Naive B cell (primary cell): ENCODE results near the gene FURIN. TPM values are rescaled to one million over a fixed set of nuclear protein-coding genes. Genes with fewer than 3 reads are reported as not detected.
"Not testable (repeated sequence)": the region's sequence is repeated elsewhere in the genome, so short reads cannot be mapped to it uniquely, and the experiment has no call there.

Experiments used
- ATAC-seq, 2 donors: fragments of 150-1000 bp; cut with Tn5 transposase; 2 replicates each; pipeline ENCODE4 v1.10.0; 2021; ENCODE audit warnings: low read depth in 2 of 2, mild to moderate bottlenecking in 2 of 2, moderate library complexity in 2 of 2
- DNase-seq: peaks from one replicate; pipeline ENCODE4 v3.0.0; 2022
- H3K27ac Mint-ChIP-seq, 6 donors: one replicate each; pipeline ENCODE4 v1.8.0; 2020 to 2022; ENCODE audit warnings: mild to moderate bottlenecking in 6 of 6, mixed read lengths in 6 of 6, moderate library complexity in 5 of 6, inconsistent platforms in 2 of 6
- H3K27me3 Mint-ChIP-seq, 3 donors: one replicate each; pipeline ENCODE4 v1.8.0; 2021 to 2022; ENCODE audit warnings: mixed read lengths in 3 of 3, mild to moderate bottlenecking in 1 of 3
- H3K36me3 Mint-ChIP-seq, 2 donors: one replicate each; pipeline ENCODE4 v1.8.0; 2020 to 2022; ENCODE audit warnings: mixed read lengths in 2 of 2, inconsistent platforms in 1 of 2, mild to moderate bottlenecking in 1 of 2
- H3K4me1 Mint-ChIP-seq, 3 donors: one replicate each; pipeline ENCODE4 v1.8.0; 2020 to 2022; ENCODE audit warnings: mixed read lengths in 3 of 3, inconsistent platforms in 1 of 3, mild to moderate bottlenecking in 1 of 3, moderate library complexity in 1 of 3
- H3K4me3 Mint-ChIP-seq, 8 donors: one replicate each; pipeline ENCODE4 v1.8.0; 2020 to 2022; ENCODE audit warnings: mild to moderate bottlenecking in 8 of 8, mixed read lengths in 8 of 8, moderate library complexity in 8 of 8, inconsistent platforms in 2 of 8
- H3K9me3 Mint-ChIP-seq, 7 donors: one replicate each; pipeline ENCODE4 v1.8.0; 2020 to 2022; ENCODE audit warnings: mixed read lengths in 7 of 7, mild to moderate bottlenecking in 5 of 7, inconsistent platforms in 2 of 7, moderate library complexity in 1 of 7
- polyA plus RNA-seq, 6 donors: library from polyadenylated mRNA; unstranded; fragments of 300-500 nt; fragmentation: Illumina TruSeq; gene quantifications; one replicate each; pipeline ENCODE4 v1.2.3, GENCODE V29; 2021; ENCODE audit warnings: low read depth in 6 of 6

Gene FURIN
- polyA plus RNA-seq, 6 donors from 2014 or later, result 3.7 to 9.8 (median 5.8) TPM

DNA sequence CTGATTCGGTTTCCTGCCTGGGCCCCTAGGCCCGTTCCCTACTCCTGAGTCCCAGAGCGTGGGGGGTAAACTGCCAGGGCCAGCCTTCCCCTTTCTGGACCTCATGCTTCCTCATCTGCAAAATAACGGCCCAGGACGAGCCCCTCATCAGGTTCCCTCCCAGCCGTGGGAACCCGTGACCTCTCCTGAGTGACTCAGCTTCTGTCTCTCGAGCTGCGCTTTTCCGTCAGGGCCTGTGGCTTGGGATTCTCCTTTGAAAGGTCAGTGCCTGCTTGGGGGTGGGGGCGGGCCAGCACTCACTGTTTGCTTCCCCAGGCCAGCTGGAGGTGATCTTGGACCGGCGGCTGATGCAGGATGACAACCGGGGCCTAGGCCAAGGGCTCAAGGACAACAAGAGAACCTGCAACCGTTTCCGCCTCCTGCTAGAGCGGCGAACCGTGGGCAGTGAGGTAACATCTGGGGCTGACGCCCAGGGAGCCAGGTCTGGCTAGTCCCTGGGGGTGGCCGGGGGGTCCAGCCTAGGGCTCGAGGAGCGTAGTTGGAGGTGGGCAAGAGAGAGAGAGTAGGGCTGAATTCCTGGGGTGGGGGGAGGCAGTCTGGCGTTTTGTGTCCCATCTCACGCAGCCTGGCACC lies 47.5 kb downstream of the FURIN start:
- peak; percentile 30 to 52 for ATAC-seq
- Mint-ChIP-seq H3K4me1 (peaks cover 8 to 12% (median 9%) of the 10 kb centered on the region in 3 donors), H3K27ac (peak overlapping the region in 5 of 6 donors; percentile 70 to 80 (median 78)), H3K36me3 (peaks cover 19 to 35% of the 10 kb centered on the region in 2 donors), H3K9me3 (no peaks in the 10 kb centered on the region), H3K27me3 (no peaks in the 10 kb centered on the region), H3K4me3 (peak overlapping the region in 4 of 8 donors; percentile 27 to 65 (median 53))
- DNase-seq, result no peak

DNA sequence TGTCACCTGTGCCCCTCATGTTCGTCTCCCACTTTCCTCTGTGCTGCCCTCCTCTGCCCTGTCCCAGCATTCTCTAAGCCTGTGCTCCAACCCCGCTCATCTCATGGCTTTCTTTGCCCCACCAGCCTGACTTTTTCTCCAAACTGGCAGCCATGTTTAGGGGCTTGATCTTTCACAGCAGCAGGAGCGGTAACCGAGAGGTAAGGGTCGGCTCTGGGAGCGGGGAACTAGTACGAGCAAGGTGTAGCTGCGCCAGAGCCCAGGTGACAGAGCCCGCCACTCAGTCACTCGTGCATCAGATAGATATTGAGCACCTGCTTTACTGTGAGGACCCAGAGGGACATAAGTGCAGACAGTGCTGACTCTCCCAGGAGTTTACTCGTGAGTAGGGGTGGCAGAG lies 48.1 kb downstream of the FURIN start:
- Mint-ChIP-seq H3K27me3 (no peaks in the 10 kb centered on the region), H3K4me1 (peaks cover 8 to 12% (median 9%) of the 10 kb centered on the region in 3 donors), H3K27ac (peak overlapping the region in 3 of 6 donors; percentile 10 to 79 (median 21)), H3K36me3 (peaks cover 23 to 40% of the 10 kb centered on the region in 2 donors), H3K4me3 (peak overlapping the region in 1 of 8 donors; percentile 4), H3K9me3 (no peaks in the 10 kb centered on the region)
- DNase-seq (no peak), ATAC-seq (no peak)

DNA sequence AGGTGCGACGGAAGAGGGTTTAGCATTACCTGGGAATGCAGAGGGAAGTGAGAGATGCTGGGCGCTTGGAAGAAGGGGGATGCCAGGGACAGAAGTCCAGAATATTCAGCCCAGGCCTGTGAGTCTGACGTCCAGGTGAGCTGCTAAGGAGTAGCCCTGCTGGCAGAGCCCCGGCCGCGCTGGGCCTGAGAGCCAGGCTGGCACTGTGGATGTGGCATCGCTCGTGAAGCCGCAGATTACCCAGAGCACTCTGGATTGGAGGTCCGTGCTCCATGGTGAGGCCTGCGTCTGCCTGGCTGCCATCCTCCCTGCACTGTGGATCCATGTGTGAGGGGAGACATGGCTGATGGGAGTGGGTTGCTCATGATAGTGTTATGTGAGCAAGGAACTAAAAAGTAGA lies 49.2 kb downstream of the FURIN start:
- ATAC-seq (no peak), DNase-seq (no peak)
- Mint-ChIP-seq H3K36me3 (peaks cover 23 to 41% of the 10 kb centered on the region in 2 donors), H3K27ac (peak overlapping the region in 1 of 6 donors; percentile 80), H3K4me1 (peaks cover 8 to 12% (median 9%) of the 10 kb centered on the region in 3 donors), H3K4me3 (no peak overlapping the region), H3K9me3 (no peaks in the 10 kb centered on the region), H3K27me3 (no peaks in the 10 kb centered on the region)

DNA sequence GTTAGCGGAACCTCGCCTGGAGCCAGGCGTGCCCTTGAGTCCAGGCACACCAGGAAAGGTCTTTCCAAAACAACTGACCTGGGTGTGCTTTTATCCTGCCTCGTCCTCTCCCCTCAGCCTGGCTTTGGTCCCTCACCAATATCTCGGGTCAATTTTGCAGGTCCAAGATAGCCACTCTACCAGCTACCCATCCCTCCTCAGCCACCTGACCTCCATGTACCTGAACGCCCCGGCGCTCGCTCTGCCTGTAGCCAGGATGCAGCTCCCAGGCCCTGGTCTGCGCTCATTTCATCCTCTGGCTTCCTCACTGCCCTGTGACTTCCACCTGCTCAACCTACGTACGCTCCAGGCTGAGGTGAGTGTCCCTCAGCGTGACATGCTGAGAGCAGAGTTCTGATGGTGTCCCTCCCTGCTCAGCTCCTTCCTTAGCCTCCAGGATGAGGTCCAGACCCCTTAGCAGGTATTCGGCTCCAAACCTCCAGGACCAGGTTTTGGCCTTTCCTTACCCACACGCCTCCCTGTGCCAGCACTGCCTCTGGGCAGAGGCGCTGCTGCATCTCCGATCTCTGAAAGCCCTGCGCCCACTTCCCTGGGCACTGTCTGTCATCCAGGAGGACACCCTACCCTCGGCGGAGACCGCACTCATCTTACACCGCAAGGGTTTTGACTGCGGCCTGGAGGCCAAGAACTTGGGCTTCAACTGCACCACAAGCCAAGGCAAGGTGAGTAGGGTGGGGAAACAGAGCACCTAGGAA lies 49.8 kb downstream of the FURIN start:
- Mint-ChIP-seq H3K27me3 (no peaks in the 10 kb centered on the region), H3K9me3 (no peaks in the 10 kb centered on the region), H3K4me3 (no peak overlapping the region), H3K27ac (peak overlapping the region in 1 of 6 donors; percentile 56), H3K4me1 (peaks cover 8 to 12% (median 9%) of the 10 kb centered on the region in 3 donors), H3K36me3 (peaks cover 23 to 41% of the 10 kb centered on the region in 2 donors)
- ATAC-seq (no peak), DNase-seq (no peak)

- no peaks in the 10 kb centered on the region for H3K27me3 Mint-ChIP-seq
- H3K27ac Mint-ChIP-seq, result peak overlapping the region in 1 of 6 donors; percentile 56
- no peaks in the 10 kb centered on the region for H3K9me3 Mint-ChIP-seq
- peaks cover 8 to 12% (median 9%) of the 10 kb centered on the region in 3 donors for H3K4me1 Mint-ChIP-seq
- no peak for DNase-seq
- peaks cover 23 to 41% of the 10 kb centered on the region in 2 donors for H3K36me3 Mint-ChIP-seq
- no peak for ATAC-seq
- H3K4me3 Mint-ChIP-seq, result peak overlapping the region in 1 of 8 donors; percentile 52
Measured at GRCh38 chr15:90918835-90919234, 50.4 kb downstream of the FURIN start.

- H3K27me3 Mint-ChIP-seq, result no peaks in the 10 kb centered on the region
- H3K4me1 Mint-ChIP-seq, result no peaks in the 10 kb centered on the region
- peaks cover 17 to 35% of the 10 kb centered on the region in 2 donors for H3K36me3 Mint-ChIP-seq
- no peak overlapping the region for H3K27ac Mint-ChIP-seq
- H3K4me3 Mint-ChIP-seq, result no peak overlapping the region
- DNase-seq (no peak), ATAC-seq (no peak)
- H3K9me3 Mint-ChIP-seq, result no peaks in the 10 kb centered on the region
Measured at GRCh38 chr15:90921887-90922286, 53.5 kb downstream of the FURIN start.

- not testable (repeated sequence) for ATAC-seq, H3K4me1 Mint-ChIP-seq, H3K9me3 Mint-ChIP-seq, DNase-seq, H3K4me3 Mint-ChIP-seq, H3K27me3 Mint-ChIP-seq
- peak overlapping the region in 1 of 6 donors; percentile 41 for H3K27ac Mint-ChIP-seq
- H3K36me3 Mint-ChIP-seq, result peaks cover 8 to 26% of the 10 kb centered on the region in 2 donors
Measured at GRCh38 chr15:90922712-90923322, 54.4 kb downstream of the FURIN start.

DNA sequence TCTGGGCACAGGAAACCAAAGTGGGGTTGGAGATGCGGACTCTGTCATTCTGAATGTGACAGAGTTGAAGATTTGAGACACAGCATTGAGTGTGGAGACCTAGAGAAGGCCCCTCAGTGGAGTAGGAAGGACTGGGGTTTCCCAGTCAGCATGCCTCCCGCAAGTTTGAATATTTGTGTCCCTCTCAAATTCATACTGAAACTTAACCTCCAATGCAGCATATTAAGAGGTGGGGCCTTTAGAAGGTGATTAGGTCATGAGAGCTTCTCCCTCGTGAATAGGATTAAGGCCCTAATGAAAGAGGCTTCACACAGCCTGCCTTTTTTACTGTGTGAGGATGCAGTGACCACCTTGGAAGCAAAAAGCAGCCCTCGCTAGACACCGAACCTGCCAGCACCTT lies 56.0 kb downstream of the FURIN start:
- Mint-ChIP-seq H3K9me3 (no peaks in the 10 kb centered on the region), H3K36me3 (peaks cover 4 to 15% of the 10 kb centered on the region in 2 donors), H3K4me3 (no peak overlapping the region), H3K27ac (no peak overlapping the region), H3K27me3 (no peaks in the 10 kb centered on the region), H3K4me1 (peaks cover 0 to 8% (median 4%) of the 10 kb centered on the region in 3 donors)
- no peak for ATAC-seq
- DNase-seq, result no peak

DNA sequence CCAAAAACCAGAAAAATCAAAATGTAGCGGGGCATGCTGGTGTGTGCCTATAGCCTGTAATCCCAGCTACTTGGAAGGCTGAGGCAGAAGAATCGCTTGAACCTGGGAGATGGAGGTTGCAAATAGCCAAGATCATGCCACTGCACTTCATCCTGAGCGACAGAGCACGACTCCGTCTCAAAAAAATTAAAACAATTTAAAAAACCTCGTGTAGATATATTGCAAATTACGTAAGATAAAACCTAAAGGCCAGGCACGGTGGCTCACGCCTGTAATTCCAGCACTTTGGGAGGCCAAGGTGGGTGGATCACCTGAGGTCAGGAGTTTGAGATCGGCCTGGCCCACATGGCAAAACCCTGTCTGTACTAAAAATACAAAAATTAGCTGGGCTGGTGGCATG lies 58.4 kb downstream of the FURIN start:
- H3K4me3 Mint-ChIP-seq, ATAC-seq, H3K9me3 Mint-ChIP-seq, H3K36me3 Mint-ChIP-seq, DNase-seq, H3K27me3 Mint-ChIP-seq: not testable (repeated sequence)
- H3K4me1 Mint-ChIP-seq, result peaks cover 17 to 29% (median 27%) of the 10 kb centered on the region in 3 donors
- H3K27ac Mint-ChIP-seq, result peak overlapping the region in 3 of 6 donors; percentile 41 to 73 (median 64)

DNA sequence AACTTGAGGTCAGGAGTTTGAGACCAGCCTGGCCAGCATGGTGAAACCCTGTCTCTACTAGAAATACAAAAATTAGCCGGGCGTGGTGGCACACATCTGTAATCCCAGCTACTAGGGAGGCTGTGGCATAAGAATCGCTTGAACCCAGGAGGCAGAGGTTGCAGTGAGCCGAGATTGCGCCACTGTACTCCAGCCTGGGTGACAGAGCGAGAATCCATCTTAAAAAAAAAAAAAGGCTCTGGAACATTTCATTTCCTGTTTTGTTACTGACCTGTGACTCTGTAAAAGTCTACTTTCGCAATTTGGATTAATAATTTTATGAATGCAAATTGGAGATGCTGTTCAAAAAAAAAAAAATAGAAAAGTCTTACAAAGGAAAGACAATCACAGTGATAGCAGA lies 59.7 kb downstream of the FURIN start:
- Mint-ChIP-seq H3K4me1 (peaks cover 23 to 37% (median 32%) of the 10 kb centered on the region in 3 donors), H3K4me3 (peak overlapping the region in 3 of 8 donors; percentile 35 to 97 (median 58)), H3K27ac (peak overlapping the region in 2 of 6 donors; percentile 47 to 66)
- not testable (repeated sequence) for H3K9me3 Mint-ChIP-seq, H3K36me3 Mint-ChIP-seq, DNase-seq, ATAC-seq, H3K27me3 Mint-ChIP-seq

DNA sequence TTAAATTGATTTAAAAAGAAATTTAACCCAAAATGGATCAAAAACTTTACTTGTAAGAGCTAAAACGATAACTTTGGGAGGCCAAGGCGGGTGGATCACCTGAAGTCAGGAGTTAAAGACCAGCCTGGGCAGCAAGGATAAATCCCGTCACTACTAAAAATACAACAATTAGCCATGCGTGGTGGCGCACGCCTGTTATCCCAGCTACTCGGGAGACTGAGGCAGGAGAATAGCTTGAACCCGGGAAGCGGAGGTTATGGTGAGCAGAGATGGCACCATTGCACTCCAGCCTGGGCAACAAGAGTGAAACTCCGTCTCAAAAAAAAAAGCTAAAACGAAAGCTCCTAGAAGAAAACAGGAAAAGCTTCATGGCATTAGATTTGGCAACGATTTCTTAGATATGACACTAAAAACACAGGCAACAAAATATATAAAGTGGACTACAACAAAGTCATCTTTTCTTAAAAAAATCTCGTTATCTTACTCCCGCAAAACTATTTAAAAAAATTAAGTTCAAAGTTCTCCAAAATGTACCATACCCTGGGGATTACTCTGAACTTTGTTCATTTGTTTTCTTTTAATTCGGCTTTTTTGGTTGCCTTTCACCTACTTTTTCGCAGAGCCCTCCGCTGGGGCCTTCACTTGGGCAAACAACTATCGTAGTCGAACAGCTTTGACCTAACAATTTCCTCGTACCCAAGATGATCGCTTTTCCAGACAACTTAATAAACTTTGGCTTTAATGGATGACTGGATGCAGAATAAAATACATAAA lies 61.0 kb downstream of the FURIN start:
- Mint-ChIP-seq H3K36me3 (no peaks in the 10 kb centered on the region), H3K4me1 (peaks cover 27 to 42% (median 38%) of the 10 kb centered on the region in 3 donors), H3K27me3 (no peaks in the 10 kb centered on the region), H3K9me3 (no peaks in the 10 kb centered on the region), H3K4me3 (peak overlapping the region; percentile 93 to 98 (median 96)), H3K27ac (peak overlapping the region; percentile 94 to 99 (median 97))
- ATAC-seq (no peak), DNase-seq (no peak)

DNA sequence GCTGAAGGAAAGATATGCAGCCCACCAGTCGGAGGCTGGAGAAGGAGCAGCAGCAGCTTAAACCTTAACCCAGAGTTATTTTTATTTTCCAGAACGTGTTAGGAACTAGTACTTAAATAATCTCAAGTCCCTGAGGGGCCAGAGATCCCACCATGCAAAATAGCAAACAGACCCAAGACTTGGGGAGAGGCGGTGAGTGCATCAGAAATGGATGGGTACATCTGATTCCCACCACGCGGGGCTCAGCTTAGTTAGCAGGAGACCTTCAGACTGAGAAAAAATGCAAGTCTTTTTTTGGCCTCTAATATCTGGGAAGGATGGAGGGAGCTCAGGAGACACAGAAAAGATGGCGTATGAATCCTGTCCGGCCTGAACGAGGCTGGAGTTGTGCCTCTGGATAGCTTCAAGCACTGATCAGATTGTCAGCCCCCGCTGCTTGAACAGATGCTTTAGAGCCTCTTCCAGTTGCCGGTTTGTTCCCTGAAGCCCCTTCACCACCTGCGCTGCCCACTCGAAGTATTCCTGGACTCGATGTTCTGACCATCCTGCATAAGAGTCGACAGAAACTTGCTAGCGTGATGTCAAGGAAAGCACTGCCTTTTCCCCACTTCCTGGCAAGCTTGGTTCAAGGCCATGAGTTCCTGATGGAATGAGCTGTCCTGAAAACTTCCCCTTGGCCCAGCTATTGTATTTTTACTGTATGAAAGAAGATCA lies 62.6 kb downstream of the FURIN start:
- no peak for ATAC-seq
- no peaks in the 10 kb centered on the region for H3K9me3 Mint-ChIP-seq
- H3K4me3 Mint-ChIP-seq, result peak overlapping the region; percentile 93 to 98 (median 97)
- DNase-seq, result no peak
- no peaks in the 10 kb centered on the region for H3K36me3 Mint-ChIP-seq
- peak overlapping the region; percentile 94 to 99 (median 98) for H3K27ac Mint-ChIP-seq
- no peaks in the 10 kb centered on the region for H3K27me3 Mint-ChIP-seq
- H3K4me1 Mint-ChIP-seq, result peaks cover 38 to 52% (median 44%) of the 10 kb centered on the region in 3 donors

- ATAC-seq (no peak), DNase-seq (no peak)
- H3K36me3 Mint-ChIP-seq, result no peaks in the 10 kb centered on the region
Measured at GRCh38 chr15:90931575-90931827, 63.1 kb downstream of the FURIN start.

More at GRCh38 chr15:90931575-90931827, 63.1 kb downstream of the FURIN start:
- H3K27ac Mint-ChIP-seq, result peak overlapping the region; percentile 65 to 99 (median 98)
- peak overlapping the region; percentile 93 to 98 (median 97) for H3K4me3 Mint-ChIP-seq
- H3K9me3 Mint-ChIP-seq, result no peaks in the 10 kb centered on the region
- peaks cover 42 to 56% (median 49%) of the 10 kb centered on the region in 3 donors for H3K4me1 Mint-ChIP-seq
- H3K27me3 Mint-ChIP-seq, result no peaks in the 10 kb centered on the region
